T-cell (primary cell): ENCODE data around the gene TMX1. TPM values are rescaled to one million over a fixed set of nuclear protein-coding genes. Genes with fewer than 3 reads are reported as not detected.

Source experiments
- ATAC-seq, 4 experiments: fragments of 200-7000 bp in 3 of 4; fragments of 150-1000 bp in 1 of 4; cut with Tn5 transposase; replicated peaks in 1 of 4; 1 replicate in 3 of 4; 2 replicates in 1 of 4; pipeline ENCODE4 v1.10.0; 2021; ENCODE audit warnings: moderate library complexity in 3 of 4, mild to moderate bottlenecking in 2 of 4, moderate number of reproducible peaks in 1 of 4
- CTCF ChIA-PET, 2 donors: fragments of 300-600 bp; sonication (Branson Sonifier 250); formaldehyde crosslinking; loops; one replicate each; lab custom pipeline; 2022; ENCODE audit warnings: antibody characterized with exemption in 2 of 2; lab: Charles Lee
- POLR2A ChIA-PET, 2 donors: fragments of 300-600 bp; sonication (Branson Sonifier 250); formaldehyde crosslinking; loops; one replicate each; lab custom pipeline; 2022; ENCODE audit warnings: antibody characterized with exemption in 2 of 2; lab: Charles Lee
- DNase-seq, 35 experiments: peaks; one replicate each; pipeline versions ENCODE4 v3.0.0 to v3.0.0-alpha.2; 2013 to 2023
- H3K27ac ChIP-seq: one replicate; pipeline ENCODE4 v1.5.1; 2013; ENCODE audit warnings: low read length
- H3K27me3 ChIP-seq, 2 experiments: replicated peaks in 1 of 2; 1 replicate in 1 of 2; 2 replicates in 1 of 2; pipeline versions ENCODE4 v1.6.1 to v1.7.0; 2013; ENCODE audit warnings: low read length in 1 of 2, mixed read lengths in 1 of 2; ENCODE audit not compliant: control insufficient read depth in 2 of 2, insufficient read depth in 2 of 2; ENCODE audit errors: extremely low read depth in 1 of 2
- H3K36me3 ChIP-seq, 2 donors: 1 replicate in 1 of 2; 2 replicates in 1 of 2; pipeline versions ENCODE4 v1.6.1 to v1.7.0; 2013; ENCODE audit warnings: low read length in 1 of 2; ENCODE audit not compliant: control insufficient read depth in 2 of 2, insufficient read depth in 1 of 2; ENCODE audit errors: extremely low read depth in 1 of 2
- H3K4me1 ChIP-seq, 2 experiments: 1 replicate in 1 of 2; 2 replicates in 1 of 2; pipeline versions ENCODE4 v1.6.1 to v1.7.0; 2013; ENCODE audit warnings: low read length in 2 of 2, mixed read lengths in 1 of 2; ENCODE audit not compliant: insufficient read depth in 2 of 2, control insufficient read depth in 1 of 2; ENCODE audit errors: extremely low read depth in 1 of 2
- H3K4me3 ChIP-seq, 2 donors: 1 replicate in 1 of 2; 2 replicates in 1 of 2; pipeline versions ENCODE4 v1.5.1 to v1.7.0; 2013; ENCODE audit warnings: mild to moderate bottlenecking in 2 of 2, low read length in 1 of 2, moderate library complexity in 1 of 2; ENCODE audit not compliant: control insufficient read depth in 1 of 2; ENCODE audit errors: extremely low read depth in 1 of 2
- H3K9me3 ChIP-seq: 2 replicates; pipeline ENCODE4 v1.7.0; 2013
- H3K27ac Mint-ChIP-seq, 2 donors: one replicate each; pipeline ENCODE4 v1.8.0; 2020 to 2021; ENCODE audit warnings: mild to moderate bottlenecking in 2 of 2, mixed read lengths in 2 of 2
- H3K27me3 Mint-ChIP-seq, 2 donors: one replicate each; pipeline ENCODE4 v1.8.0; 2021 to 2022; ENCODE audit warnings: mixed read lengths in 2 of 2
- H3K36me3 Mint-ChIP-seq: one replicate; pipeline ENCODE4 v1.8.0; 2021; ENCODE audit warnings: mixed read lengths
- H3K4me1 Mint-ChIP-seq, 3 donors: one replicate each; pipeline ENCODE4 v1.8.0; 2020 to 2022; ENCODE audit warnings: mixed read lengths in 3 of 3, mild to moderate bottlenecking in 1 of 3
- H3K4me3 Mint-ChIP-seq, 3 donors: one replicate each; pipeline ENCODE4 v1.8.0; 2020 to 2022; ENCODE audit warnings: mild to moderate bottlenecking in 3 of 3, mixed read lengths in 3 of 3, moderate library complexity in 3 of 3
- H3K9me3 Mint-ChIP-seq, 3 donors: one replicate each; pipeline ENCODE4 v1.8.0; 2020 to 2022; ENCODE audit warnings: mixed read lengths in 3 of 3
- WGBS: methylation state at CpG from one replicate; pipeline ENCODE4 v1.1.5; 2013; ENCODE audit warnings: missing lambda C conversion rate; ENCODE audit not compliant: insufficient coverage; 5-methylcytosine and 5-hydroxymethylcytosine counted together
- total RNA-seq, 35 experiments: library from RNA in 6 of 35; stranded (reverse) in 6 of 35; fragments of 120-200 nt in 1 of 35; gene quantifications; one replicate each; pipeline versions ENCODE4 v1.2.1 to v1.2.4 and lab custom pipeline; 2013 to 2026

TMX1 gene
- total RNA-seq, 5 donors from 2014 or later (not counting 1 experiment from before 2014, with no cell fraction given), result 15.5 to 24.2 (median 22.1) TPM

DNA sequence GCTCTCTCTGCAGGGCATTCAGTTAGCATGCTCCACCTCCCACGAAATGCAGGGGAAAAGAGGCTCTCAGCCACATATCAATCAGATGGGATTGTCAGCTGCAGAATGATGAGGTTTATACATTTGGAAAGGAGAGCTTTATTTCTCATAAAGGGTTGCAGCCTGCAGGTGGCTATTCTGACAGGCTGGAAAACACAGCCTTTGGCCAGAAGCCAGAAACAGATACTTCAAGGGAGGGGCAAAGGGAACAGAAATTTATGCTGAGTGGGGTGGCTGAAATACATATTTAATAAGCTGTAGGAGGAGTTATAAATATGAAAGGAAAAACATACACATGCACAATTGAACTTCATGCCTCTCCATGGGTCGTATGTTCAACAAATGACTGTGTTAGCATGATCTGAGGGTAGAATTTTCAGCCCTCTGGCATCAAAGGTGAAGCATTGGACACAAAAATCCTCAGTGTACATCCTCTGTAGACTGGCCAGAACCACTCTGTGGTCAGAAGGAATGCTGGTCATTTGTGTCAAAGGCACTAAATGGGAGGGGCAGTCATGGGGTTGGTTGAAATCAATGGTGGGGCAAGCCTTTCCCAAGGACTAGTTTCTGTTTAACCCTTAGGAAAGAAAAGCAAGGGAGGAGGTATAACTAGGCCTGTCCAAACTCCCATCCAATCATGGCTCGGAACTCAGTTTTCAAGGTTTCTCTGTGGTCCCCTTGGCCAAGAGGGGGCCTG is 62.4 kb downstream of the TMX1 start:
- H3K27ac ChIP-seq, result no peak overlapping the region
- H3K4me1 ChIP-seq, result no peaks in the 10 kb centered on the region
- H3K9me3 ChIP-seq, result no peaks in the 10 kb centered on the region
- Mint-ChIP-seq H3K9me3 (no peaks in the 10 kb centered on the region), H3K4me3 (no peak overlapping the region), H3K4me1 (peaks cover 0 to 9% (median 5%) of the 10 kb centered on the region in 3 donors), H3K27me3 (peaks cover 0 to 3% of the 10 kb centered on the region in 2 donors), H3K27ac (no peak overlapping the region), H3K36me3 (no peaks in the 10 kb centered on the region)
- no peaks in the 10 kb centered on the region for H3K27me3 ChIP-seq
- DNase-seq (no peak), ATAC-seq (no peak)
- CTCF ChIA-PET, result no interaction called here
- H3K36me3 ChIP-seq, result no peaks in the 10 kb centered on the region
- POLR2A ChIA-PET, result no interaction called here
- no CpG with 5 or more reads among the region's 3 CpGs for WGBS
- H3K4me3 ChIP-seq, result no peak overlapping the region

DNA sequence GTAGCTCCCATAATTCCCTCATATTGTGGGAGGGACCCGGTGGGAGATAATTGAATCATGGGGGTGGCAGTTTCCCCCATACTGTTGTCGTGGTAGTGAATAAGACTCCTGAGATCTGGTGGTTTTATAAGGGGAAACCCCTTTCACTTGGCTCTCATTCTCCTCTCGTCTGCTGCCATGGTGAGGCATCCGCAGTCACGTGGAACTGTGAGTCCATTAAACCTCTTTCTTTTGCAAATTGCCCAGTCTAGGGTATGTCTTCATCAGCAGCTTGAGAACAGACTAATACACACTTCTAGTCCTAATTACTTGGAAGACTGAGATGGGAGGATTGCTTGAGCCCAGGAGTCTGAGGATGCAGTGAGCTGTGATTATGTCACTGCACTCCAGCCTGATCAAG is 64.4 kb downstream of the TMX1 start:
- Histone ChIP-seq H3K27ac (no peak overlapping the region), H3K27me3 (no peaks in the 10 kb centered on the region), H3K36me3 (no peaks in the 10 kb centered on the region), H3K9me3 (no peaks in the 10 kb centered on the region), H3K4me3 (no peak overlapping the region), H3K4me1 (no peaks in the 10 kb centered on the region)
- ChIA-PET CTCF (interaction anchor here in 1 of 2 donors (0.6 kb wide), 1 partner anchor 181 kb away, joined by 3 read pairs; no protein-coding TSS in a partner anchor), POLR2A (no interaction called here)
- ATAC-seq (no peak), DNase-seq (no peak)
- Mint-ChIP-seq H3K27ac (no peak overlapping the region), H3K4me3 (no peak overlapping the region), H3K27me3 (peaks cover 0 to 3% of the 10 kb centered on the region in 2 donors), H3K36me3 (no peaks in the 10 kb centered on the region), H3K4me1 (peaks cover 0 to 2% (median 0%) of the 10 kb centered on the region in 3 donors), H3K9me3 (no peaks in the 10 kb centered on the region)
- no CpG with 5 or more reads among the region's 5 CpGs for WGBS

DNA sequence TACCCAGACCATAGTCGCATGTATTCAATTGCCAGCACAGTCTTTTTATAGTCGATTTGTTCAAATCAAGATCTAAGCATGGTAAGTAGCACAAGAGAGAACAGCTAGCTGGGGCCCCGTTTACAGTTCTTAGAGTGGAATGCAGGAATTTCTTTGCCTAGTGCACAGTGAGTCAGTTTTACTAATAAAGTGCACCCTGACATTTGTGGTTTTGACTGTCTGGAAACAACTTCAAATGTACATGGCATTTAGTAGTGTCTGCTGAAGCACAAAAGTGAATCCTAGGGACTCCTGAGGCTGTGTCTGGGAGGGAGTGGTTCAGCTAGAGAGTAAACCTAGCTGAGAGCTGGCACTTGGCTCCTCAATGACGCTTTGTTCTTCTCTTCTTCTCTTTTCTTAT is 64.9 kb downstream of the TMX1 start:
- Histone ChIP-seq H3K27me3 (no peaks in the 10 kb centered on the region), H3K27ac (no peak overlapping the region), H3K36me3 (no peaks in the 10 kb centered on the region), H3K9me3 (no peaks in the 10 kb centered on the region), H3K4me1 (no peaks in the 10 kb centered on the region), H3K4me3 (no peak overlapping the region)
- POLR2A ChIA-PET, result no interaction called here
- CTCF ChIA-PET, result no interaction called here
- WGBS, result 0% methylated on average over 1 of the region's 4 CpGs
- ATAC-seq (no peak), DNase-seq (no peak)
- peaks cover 0 to 3% of the 10 kb centered on the region in 2 donors for H3K27me3 Mint-ChIP-seq
- H3K36me3 Mint-ChIP-seq, result no peaks in the 10 kb centered on the region
- H3K27ac Mint-ChIP-seq, result no peak overlapping the region
- H3K9me3 Mint-ChIP-seq, result no peaks in the 10 kb centered on the region
- no peak overlapping the region for H3K4me3 Mint-ChIP-seq
- no peaks in the 10 kb centered on the region for H3K4me1 Mint-ChIP-seq

DNA sequence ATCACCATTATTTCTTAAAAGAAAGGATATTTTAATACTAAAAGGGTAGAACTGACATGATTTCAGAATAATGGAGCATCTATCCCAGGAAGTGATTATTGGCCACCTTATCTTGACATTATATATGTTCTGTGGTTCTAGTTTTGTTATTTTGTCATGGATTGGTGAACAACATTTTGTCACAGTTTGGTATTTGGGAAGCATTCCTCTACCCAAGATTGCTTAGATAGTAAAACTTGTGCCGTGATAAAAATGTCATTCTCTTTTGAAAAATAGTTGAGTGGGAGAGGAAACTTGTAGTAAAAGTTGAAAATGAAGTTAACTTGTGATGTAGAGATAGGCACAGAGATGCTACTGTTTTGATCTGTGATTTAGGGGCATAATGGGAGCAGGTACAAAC is 65.7 kb downstream of the TMX1 start:
- no peak for ATAC-seq
- no peak overlapping the region for H3K27ac Mint-ChIP-seq
- no peak overlapping the region for H3K4me3 Mint-ChIP-seq

More for the DNA sequence above, 65.7 kb downstream of the TMX1 start:
- H3K27ac ChIP-seq, result no peak overlapping the region
- no peaks in the 10 kb centered on the region for H3K36me3 Mint-ChIP-seq
- no peaks in the 10 kb centered on the region for H3K4me1 ChIP-seq
- H3K27me3 ChIP-seq, result no peaks in the 10 kb centered on the region
- POLR2A ChIA-PET, result no interaction called here
- H3K4me1 Mint-ChIP-seq, result no peaks in the 10 kb centered on the region
- no peaks in the 10 kb centered on the region for H3K36me3 ChIP-seq
- no peak overlapping the region for H3K4me3 ChIP-seq
- no peaks in the 10 kb centered on the region for H3K9me3 ChIP-seq
- no peaks in the 10 kb centered on the region for H3K9me3 Mint-ChIP-seq
- WGBS, result no CpG with 5 or more reads among the region's 1 CpG
- no peak for DNase-seq
- peaks cover 0 to 3% of the 10 kb centered on the region in 2 donors for H3K27me3 Mint-ChIP-seq
- CTCF ChIA-PET, result no interaction called here

Other genes starting within 250 kb of the TMX1 start
- gene TRIM9, start 145.1 kb upstream of the TMX1 start, total RNA-seq, result 1 to 10 TPM in 1 of 5 donors, under 1 TPM in 4; 0.30 to 1.3 (median 0.88) TPM